Suprapubic skin (tissue), 4 donors: ENCODE measurements around the gene ANKFN1.
"Not testable (repeated sequence)": the region's sequence is repeated elsewhere in the genome, so short reads cannot be mapped to it uniquely, and the experiment has no call there.

Source experiments
- EP300 ChIP-seq: sonication (generic); formaldehyde crosslinking; IDR thresholded peaks from one replicate; pipeline ENCODE4 v1.6.1; 2017; ENCODE audit warnings: antibody characterized with exemption
- POLR2A ChIP-seq, 2 donors: fragments of 450-650 bp; IDR thresholded peaks; one replicate each; pipeline ENCODE4 v1.6.1; 2017; ENCODE audit warnings: antibody characterized with exemption in 2 of 2, mild to moderate bottlenecking in 2 of 2, moderate library complexity in 2 of 2
- POLR2AphosphoS5 ChIP-seq, 3 donors: sonication (generic); formaldehyde crosslinking; IDR thresholded peaks; one replicate each; pipeline ENCODE4 v1.6.1; 2017; ENCODE audit warnings: antibody characterized with exemption in 3 of 3
- TF ChIP-seq, protein P1 (sequence below), 2 donors: fragments of 200-600 bp in 1 of 2; fragments of 450-650 bp in 1 of 2; sonication (generic) in 1 of 2; IDR thresholded peaks; one replicate each; pipeline ENCODE4 v1.5.1; 2016 to 2019; ENCODE audit warnings: antibody characterized with exemption in 2 of 2, mild to moderate bottlenecking in 1 of 2, moderate library complexity in 1 of 2

DNA sequence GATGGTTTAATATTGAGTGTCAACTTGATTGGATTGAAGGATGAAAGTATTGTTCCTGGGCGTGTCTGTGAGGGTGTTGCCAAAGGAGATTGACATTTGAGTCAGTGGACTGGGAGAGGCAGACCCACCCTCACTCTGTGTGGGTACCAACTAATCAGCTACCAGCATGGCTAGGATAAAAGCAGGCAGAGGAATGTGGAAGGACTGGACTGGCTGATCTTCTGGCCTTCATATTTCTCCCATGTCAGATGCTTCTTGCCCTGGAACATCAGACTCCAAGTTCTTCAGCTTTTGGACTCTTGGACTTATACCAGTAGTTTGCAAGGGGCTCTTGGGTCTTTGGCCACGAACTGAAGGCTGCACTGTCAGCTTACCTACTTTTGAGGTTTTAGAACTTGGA, 259.1 kb downstream of the ANKFN1 start:
- TF ChIP-seq POLR2AphosphoS5 (IDR thresholded peaks at IDR 0.05); EP300; POLR2A (IDR thresholded peaks at IDR 0.05): not testable (repeated sequence)
- TF ChIP-seq, protein P1, sequence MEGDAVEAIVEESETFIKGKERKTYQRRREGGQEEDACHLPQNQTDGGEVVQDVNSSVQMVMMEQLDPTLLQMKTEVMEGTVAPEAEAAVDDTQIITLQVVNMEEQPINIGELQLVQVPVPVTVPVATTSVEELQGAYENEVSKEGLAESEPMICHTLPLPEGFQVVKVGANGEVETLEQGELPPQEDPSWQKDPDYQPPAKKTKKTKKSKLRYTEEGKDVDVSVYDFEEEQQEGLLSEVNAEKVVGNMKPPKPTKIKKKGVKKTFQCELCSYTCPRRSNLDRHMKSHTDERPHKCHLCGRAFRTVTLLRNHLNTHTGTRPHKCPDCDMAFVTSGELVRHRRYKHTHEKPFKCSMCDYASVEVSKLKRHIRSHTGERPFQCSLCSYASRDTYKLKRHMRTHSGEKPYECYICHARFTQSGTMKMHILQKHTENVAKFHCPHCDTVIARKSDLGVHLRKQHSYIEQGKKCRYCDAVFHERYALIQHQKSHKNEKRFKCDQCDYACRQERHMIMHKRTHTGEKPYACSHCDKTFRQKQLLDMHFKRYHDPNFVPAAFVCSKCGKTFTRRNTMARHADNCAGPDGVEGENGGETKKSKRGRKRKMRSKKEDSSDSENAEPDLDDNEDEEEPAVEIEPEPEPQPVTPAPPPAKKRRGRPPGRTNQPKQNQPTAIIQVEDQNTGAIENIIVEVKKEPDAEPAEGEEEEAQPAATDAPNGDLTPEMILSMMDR (IDR thresholded peaks at IDR 0.05) = not testable (repeated sequence)
